MM.1S (cell line): Measurements from ENCODE around the gene NINJ2.

Experiments used
- DNase-seq: peaks from one replicate; pipeline ENCODE4 v3.0.0-alpha.2; 2015
- H2AFZ ChIP-seq: fragments of 300-600 bp; sonication (generic); 2 replicates; pipeline ENCODE4 v1.6.0; 2016; ENCODE audit warnings: antibody characterized with exemption, low read length
- H3F3A ChIP-seq: fragments of 300-600 bp; sonication (generic); 2 replicates; pipeline ENCODE4 v1.6.1; 2016; ENCODE audit warnings: mild to moderate bottlenecking, antibody characterized with exemption, low read length, moderate library complexity, mixed read lengths; ENCODE audit not compliant: insufficient read depth
- H3K27ac ChIP-seq: fragments of 300-600 bp; sonication (generic); 2 replicates; pipeline ENCODE4 v1.5.1; 2016; ENCODE audit warnings: mild to moderate bottlenecking, low read length
- H3K27me3 ChIP-seq: fragments of 300-600 bp; sonication (generic); replicated peaks from 2 replicates; pipeline ENCODE4 v1.6.0; 2016; ENCODE audit warnings: low read length; ENCODE audit not compliant: insufficient read depth
- H3K36me3 ChIP-seq: fragments of 300-600 bp; sonication (generic); replicated peaks from 2 replicates; pipeline ENCODE4 v1.6.1; 2016; ENCODE audit warnings: mild to moderate bottlenecking, low read length, mixed read lengths; ENCODE audit not compliant: insufficient read depth
- H3K4me1 ChIP-seq: fragments of 300-600 bp; sonication (generic); 2 replicates; pipeline ENCODE4 v1.6.1; 2016; ENCODE audit warnings: low read length, mixed read lengths
- H3K4me2 ChIP-seq: fragments of 300-600 bp; sonication (generic); 2 replicates; pipeline ENCODE4 v1.6.0; 2016; ENCODE audit warnings: low read depth, low read length
- H3K4me3 ChIP-seq: fragments of 300-600 bp; sonication (generic); 2 replicates; pipeline ENCODE4 v1.5.1; 2016; ENCODE audit warnings: low read length, mixed read lengths
- H3K79me2 ChIP-seq: fragments of 300-600 bp; sonication (generic); 2 replicates; pipeline ENCODE4 v1.6.1; 2016; ENCODE audit warnings: mixed run types, low read length, mixed read lengths
- H3K9ac ChIP-seq: fragments of 300-600 bp; sonication (generic); 2 replicates; pipeline ENCODE4 v1.6.1; 2016; ENCODE audit warnings: low read length, mixed read lengths
- H3K9me2 ChIP-seq: fragments of 300-600 bp; sonication (generic); replicated peaks from 2 replicates; pipeline ENCODE4 v1.6.1; 2016; ENCODE audit warnings: mild to moderate bottlenecking, low read length, mixed read lengths; ENCODE audit not compliant: insufficient read depth
- H3K9me3 ChIP-seq: fragments of 300-600 bp; sonication (generic); replicated peaks from 2 replicates; pipeline ENCODE4 v1.6.1; 2016; ENCODE audit warnings: mild to moderate bottlenecking, low read length, mixed read lengths; ENCODE audit not compliant: insufficient read depth
- H4K20me1 ChIP-seq: fragments of 300-600 bp; sonication (generic); 2 replicates; pipeline ENCODE4 v1.6.1; 2016; ENCODE audit warnings: mild to moderate bottlenecking, low read length, moderate library complexity, mixed read lengths; ENCODE audit not compliant: insufficient read depth
- CTCF ChIP-seq: fragments of 300-600 bp; sonication (generic); IDR thresholded peaks from 2 replicates; pipeline ENCODE4 v1.5.1; 2016; ENCODE audit warnings: antibody characterized with exemption, low read length, mixed read lengths
- EZH2 ChIP-seq: fragments of 300-600 bp; sonication (generic); optimal IDR thresholded peaks from 2 replicates; pipeline ENCODE3; 2017; ENCODE audit warnings: low read depth, mild to moderate bottlenecking, antibody characterized with exemption, low read length, mixed read lengths
- EZH2phosphoT487 ChIP-seq: fragments of 300-600 bp; sonication (generic); IDR thresholded peaks from 2 replicates; pipeline ENCODE4 v1.6.1; 2018; ENCODE audit warnings: antibody characterized with exemption, low read length

The NINJ2 gene

GRCh38 chr12:526089-526488 is 137.2 kb downstream of the NINJ2 start:
- peaks cover 5% of the 10 kb centered on the region; the same call in 1 of the 2 replicates for H3K27me3 ChIP-seq
- no peaks in the 10 kb centered on the region for H3F3A ChIP-seq
- H3K4me3 ChIP-seq, result no peak overlapping the region
- no peaks in the 10 kb centered on the region for H3K36me3 ChIP-seq
- H3K4me1 ChIP-seq, result no peaks in the 10 kb centered on the region
- no peak for DNase-seq
- no peak overlapping the region for H3K27ac ChIP-seq
- no peaks in the 10 kb centered on the region for H3K9me2 ChIP-seq
- H3K9ac ChIP-seq, result no peak overlapping the region
- no peak overlapping the region for H2AFZ ChIP-seq
- H3K4me2 ChIP-seq, result no peak overlapping the region
- TF ChIP-seq EZH2phosphoT487 (no peak), CTCF (no peak), EZH2 (no peak)
- H3K79me2 ChIP-seq, result no peaks in the 10 kb centered on the region
- H4K20me1 ChIP-seq, result no peaks in the 10 kb centered on the region
- no peaks in the 10 kb centered on the region for H3K9me3 ChIP-seq

GRCh38 chr12:524167-524951 is 138.9 kb downstream of the NINJ2 start:
- Histone ChIP-seq H3K4me2 (no peak overlapping the region), H3K4me3 (no peak overlapping the region), H3K4me1 (no peaks in the 10 kb centered on the region), H3K9me2 (no peaks in the 10 kb centered on the region), H3K27me3 (peaks cover 12% of the 10 kb centered on the region), H3K9me3 (no peaks in the 10 kb centered on the region), H3F3A (no peaks in the 10 kb centered on the region), H3K27ac (no peak overlapping the region), H4K20me1 (no peaks in the 10 kb centered on the region), H3K79me2 (no peaks in the 10 kb centered on the region), H2AFZ (no peak overlapping the region), H3K36me3 (no peaks in the 10 kb centered on the region), H3K9ac (no peak overlapping the region)
- DNase-seq, result no peak
- no peak for TF ChIP-seq EZH2

GRCh38 chr12:522692-523378 is 140.4 kb downstream of the NINJ2 start:
- H4K20me1 ChIP-seq, result no peaks in the 10 kb centered on the region
- H3K9ac ChIP-seq, result no peak overlapping the region
- no peaks in the 10 kb centered on the region for H3K4me1 ChIP-seq
- peaks cover 22% of the 10 kb centered on the region for H3K27me3 ChIP-seq
- no peak overlapping the region for H2AFZ ChIP-seq
- no peak overlapping the region for H3K4me3 ChIP-seq
- H3K27ac ChIP-seq, result no peak overlapping the region
- no peaks in the 10 kb centered on the region for H3K9me2 ChIP-seq
- H3F3A ChIP-seq, result no peaks in the 10 kb centered on the region
- no peak overlapping the region for H3K4me2 ChIP-seq
- H3K79me2 ChIP-seq, result no peaks in the 10 kb centered on the region
- no peak for TF ChIP-seq EZH2
- TF ChIP-seq CTCF, result no peak
- TF ChIP-seq EZH2phosphoT487, result no peak
- no peaks in the 10 kb centered on the region for H3K36me3 ChIP-seq
- H3K9me3 ChIP-seq, result no peaks in the 10 kb centered on the region
- DNase-seq, result no peak

- Histone ChIP-seq H3F3A (no peaks in the 10 kb centered on the region), H3K27me3 (peaks cover 40% of the 10 kb centered on the region)
- DNase-seq, result no peak
These were observed 143.1 kb downstream of the NINJ2 start for GRCh38 chr12:520119-520518.

More at GRCh38 chr12:520119-520518, 143.1 kb downstream of the NINJ2 start:
- no peak overlapping the region for H2AFZ ChIP-seq
- no peaks in the 10 kb centered on the region for H3K4me1 ChIP-seq
- H3K9ac ChIP-seq, result no peak overlapping the region
- no peaks in the 10 kb centered on the region for H3K79me2 ChIP-seq
- H4K20me1 ChIP-seq, result no peaks in the 10 kb centered on the region
- no peak overlapping the region for H3K4me2 ChIP-seq
- H3K9me3 ChIP-seq, result no peaks in the 10 kb centered on the region
- no peak overlapping the region for H3K4me3 ChIP-seq
- no peaks in the 10 kb centered on the region for H3K36me3 ChIP-seq
- no peaks in the 10 kb centered on the region for H3K9me2 ChIP-seq
- no peak overlapping the region for H3K27ac ChIP-seq
- no peak for TF ChIP-seq EZH2phosphoT487
- TF ChIP-seq CTCF, result no peak
